Left ventricle myocardium inferior (tissue), 1 donor: ENCODE measurements around the gene GGACT. TPM values are rescaled to one million over a fixed set of nuclear protein-coding genes. Genes with fewer than 3 reads are reported as not detected.

Source experiments
- DNase-seq: peaks from one replicate; pipeline ENCODE4 v3.0.0-alpha.2; 2020
- H3K27ac ChIP-seq: fragments of 200-600 bp; replicated peaks from 2 replicates; pipeline ENCODE4 v1.8.0; 2021
- H3K27me3 ChIP-seq: fragments of 200-600 bp; 2 replicates; pipeline ENCODE4 v1.8.0; 2021; ENCODE audit warnings: low read depth
- H3K36me3 ChIP-seq: fragments of 200-600 bp; 2 replicates; pipeline ENCODE4 v1.8.0; 2021
- H3K4me1 ChIP-seq: fragments of 200-600 bp; 2 replicates; pipeline ENCODE4 v1.8.0; 2021
- H3K4me3 ChIP-seq: fragments of 200-600 bp; 2 replicates; pipeline ENCODE4 v1.8.0; 2021; ENCODE audit warnings: mild to moderate bottlenecking, moderate library complexity
- H3K9me3 ChIP-seq: fragments of 200-600 bp; replicated peaks from 2 replicates; pipeline ENCODE4 v1.8.0; 2021
- intact Hi-C: fragments of 100-400 bp; cut with micrococcal nuclease; formaldehyde crosslinking; loops from one replicate; pipeline ENCODE4 v1.11.0; 2022
- total RNA-seq: library from RNA; stranded (reverse); fragmentation: NEBNext Ultra II Directional; extraction: Animal tissue kit (Norgen Biotek cat#: 25700); gene quantifications from one replicate; pipeline ENCODE4 v1.2.1, GENCODE V29; 2021
- TF ChIP-seq, protein P1 (sequence below): fragments of 200-600 bp; IDR thresholded peaks from 2 replicates; pipeline ENCODE4 v1.8.0; 2021; ENCODE audit warnings: antibody characterized with exemption, mild to moderate bottlenecking, borderline replicate concordance
- donor health status: DM: no; HTN: yes; CAD: no; lungs with severe emphysema.

The GGACT gene
- total RNA-seq, 1 donor from 2014 or later = 1.8 TPM

DNA sequence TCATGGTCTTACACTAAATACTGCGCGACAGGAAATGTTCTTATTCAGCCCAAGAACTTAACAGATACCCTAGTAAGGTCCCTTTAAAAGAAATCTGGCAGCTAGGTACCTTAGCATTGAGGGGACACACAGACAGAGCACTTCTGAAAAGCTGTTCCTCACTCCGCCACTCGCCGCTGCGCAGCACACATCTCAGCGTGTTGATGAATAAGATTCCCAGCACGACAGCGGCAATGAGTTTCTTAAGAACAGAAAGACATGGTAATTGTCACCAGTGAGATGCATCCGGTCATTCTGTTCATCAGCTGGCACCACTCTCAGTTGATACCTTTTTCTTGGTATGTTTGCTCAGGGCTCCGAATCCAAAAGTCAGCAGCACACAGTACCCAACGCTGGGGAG lies 46.1 kb upstream of the GGACT start:
- intact Hi-C loops = no loop called here
- Histone ChIP-seq H3K4me1 (peaks cover 13% of the 10 kb centered on the region), H3K9me3 (no peaks in the 10 kb centered on the region), H3K27me3 (no peaks in the 10 kb centered on the region), H3K4me3 (no peak overlapping the region), H3K36me3 (peaks cover 58% of the 10 kb centered on the region), H3K27ac (no peak overlapping the region)
- TF ChIP-seq, protein P1, sequence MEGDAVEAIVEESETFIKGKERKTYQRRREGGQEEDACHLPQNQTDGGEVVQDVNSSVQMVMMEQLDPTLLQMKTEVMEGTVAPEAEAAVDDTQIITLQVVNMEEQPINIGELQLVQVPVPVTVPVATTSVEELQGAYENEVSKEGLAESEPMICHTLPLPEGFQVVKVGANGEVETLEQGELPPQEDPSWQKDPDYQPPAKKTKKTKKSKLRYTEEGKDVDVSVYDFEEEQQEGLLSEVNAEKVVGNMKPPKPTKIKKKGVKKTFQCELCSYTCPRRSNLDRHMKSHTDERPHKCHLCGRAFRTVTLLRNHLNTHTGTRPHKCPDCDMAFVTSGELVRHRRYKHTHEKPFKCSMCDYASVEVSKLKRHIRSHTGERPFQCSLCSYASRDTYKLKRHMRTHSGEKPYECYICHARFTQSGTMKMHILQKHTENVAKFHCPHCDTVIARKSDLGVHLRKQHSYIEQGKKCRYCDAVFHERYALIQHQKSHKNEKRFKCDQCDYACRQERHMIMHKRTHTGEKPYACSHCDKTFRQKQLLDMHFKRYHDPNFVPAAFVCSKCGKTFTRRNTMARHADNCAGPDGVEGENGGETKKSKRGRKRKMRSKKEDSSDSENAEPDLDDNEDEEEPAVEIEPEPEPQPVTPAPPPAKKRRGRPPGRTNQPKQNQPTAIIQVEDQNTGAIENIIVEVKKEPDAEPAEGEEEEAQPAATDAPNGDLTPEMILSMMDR = no peak
- DNase-seq = no peak

DNA sequence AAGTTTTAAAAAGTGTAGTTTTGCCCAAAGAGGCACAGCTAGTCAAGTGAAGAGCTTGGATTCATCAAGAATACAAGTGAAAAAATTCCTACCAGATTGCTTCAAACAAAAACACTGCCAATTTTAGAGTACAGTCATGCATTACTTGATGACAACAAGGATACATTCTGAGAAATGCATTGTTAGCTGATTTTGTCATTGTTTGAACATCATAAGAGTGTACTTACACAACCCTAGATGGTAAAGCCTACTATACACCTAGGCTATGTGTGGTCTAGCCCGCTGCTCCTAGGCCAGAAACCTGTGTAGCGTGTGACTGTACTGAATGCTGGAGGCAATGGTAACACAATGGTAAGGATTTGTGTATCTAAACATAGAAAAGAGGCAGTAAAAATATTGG lies 44.9 kb upstream of the GGACT start:
- Histone ChIP-seq H3K36me3 (peaks cover 63% of the 10 kb centered on the region), H3K4me3 (no peak overlapping the region), H3K9me3 (no peaks in the 10 kb centered on the region), H3K4me1 (peaks cover 7% of the 10 kb centered on the region), H3K27ac (no peak overlapping the region), H3K27me3 (no peaks in the 10 kb centered on the region)
- DNase-seq = no peak
- TF ChIP-seq, protein P1 = no peak
- intact Hi-C loops = no loop called here

DNA sequence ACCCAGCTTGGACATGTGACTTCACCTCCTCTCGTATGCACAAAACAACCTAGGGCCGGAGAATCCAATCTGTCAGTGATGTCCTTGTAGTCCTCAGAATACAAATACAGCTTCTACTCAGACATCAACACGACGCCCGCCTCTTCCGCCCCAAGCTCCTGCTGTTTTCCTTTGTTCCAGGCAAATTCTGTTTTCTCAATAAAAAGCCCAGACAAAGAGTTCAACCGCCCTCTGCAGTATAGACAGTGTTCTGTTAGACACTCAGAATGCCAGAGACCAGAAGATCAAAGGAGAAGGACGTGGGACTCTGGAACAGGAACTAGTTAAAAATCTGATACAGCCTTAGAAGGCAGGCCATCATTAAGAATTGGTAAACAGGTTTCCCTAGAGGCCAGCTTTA lies 42.0 kb upstream of the GGACT start:
- Histone ChIP-seq H3K27ac (no peak overlapping the region), H3K27me3 (no peaks in the 10 kb centered on the region), H3K36me3 (peaks cover 71% of the 10 kb centered on the region), H3K9me3 (no peaks in the 10 kb centered on the region), H3K4me3 (no peak overlapping the region), H3K4me1 (no peaks in the 10 kb centered on the region)
- DNase-seq = no peak
- TF ChIP-seq, protein P1 = no peak
- intact Hi-C loops = no loop called here

DNA sequence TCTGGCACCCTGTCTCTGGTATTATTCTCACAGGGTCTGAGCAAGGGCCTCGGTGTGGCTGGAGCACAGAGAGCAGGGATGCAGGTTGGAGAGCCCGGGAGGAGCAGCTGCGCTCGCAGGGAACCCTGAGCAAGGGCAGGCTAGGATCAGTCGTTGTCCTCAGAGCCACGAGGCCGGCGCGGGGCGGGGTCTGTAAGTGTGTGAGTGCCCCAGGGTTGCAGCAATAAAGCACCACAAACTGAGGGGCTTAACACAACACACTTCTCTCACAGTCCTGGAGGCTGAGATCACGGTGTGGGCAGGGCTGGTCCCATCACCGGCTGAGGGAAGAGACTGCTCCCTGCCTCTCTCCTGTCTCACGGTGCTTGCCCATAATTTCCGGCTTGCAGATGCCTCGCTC lies 38.5 kb upstream of the GGACT start:
- H3K27me3 ChIP-seq = no peaks in the 10 kb centered on the region
- no peak for DNase-seq
- intact Hi-C loops = no loop called here
- no peaks in the 10 kb centered on the region for H3K9me3 ChIP-seq
- no peaks in the 10 kb centered on the region for H3K4me1 ChIP-seq
- H3K4me3 ChIP-seq = no peak overlapping the region
- H3K36me3 ChIP-seq = peaks cover 73% of the 10 kb centered on the region
- no peak overlapping the region for H3K27ac ChIP-seq
- TF ChIP-seq, protein P1 = no peak

DNA sequence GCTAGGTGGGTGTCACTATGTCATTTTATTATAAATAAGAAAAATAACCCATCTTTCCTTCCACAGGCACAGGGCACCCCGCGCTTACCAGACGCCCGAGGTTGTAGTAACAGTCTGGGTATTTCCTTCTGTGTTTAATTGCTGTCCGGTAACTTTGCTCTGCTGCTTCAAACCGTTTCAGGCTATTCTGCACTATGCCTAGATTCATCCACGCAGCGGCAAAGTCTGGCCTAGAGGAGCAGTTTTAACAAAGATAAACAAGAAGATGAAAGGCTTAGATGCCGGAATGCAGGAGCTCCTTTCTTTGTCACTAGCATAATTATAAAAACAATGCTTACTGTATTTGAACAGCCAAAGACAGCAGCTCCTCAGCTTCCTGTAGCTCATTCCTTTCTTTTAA lies 36.9 kb upstream of the GGACT start:
- H3K36me3 ChIP-seq = peaks cover 79% of the 10 kb centered on the region
- no peaks in the 10 kb centered on the region for H3K27me3 ChIP-seq
- no peak for DNase-seq
- H3K4me1 ChIP-seq = no peaks in the 10 kb centered on the region
- intact Hi-C loops = no loop called here
- no peak overlapping the region for H3K4me3 ChIP-seq
- TF ChIP-seq, protein P1 = no peak
- H3K9me3 ChIP-seq = no peaks in the 10 kb centered on the region
- no peak overlapping the region for H3K27ac ChIP-seq

DNA sequence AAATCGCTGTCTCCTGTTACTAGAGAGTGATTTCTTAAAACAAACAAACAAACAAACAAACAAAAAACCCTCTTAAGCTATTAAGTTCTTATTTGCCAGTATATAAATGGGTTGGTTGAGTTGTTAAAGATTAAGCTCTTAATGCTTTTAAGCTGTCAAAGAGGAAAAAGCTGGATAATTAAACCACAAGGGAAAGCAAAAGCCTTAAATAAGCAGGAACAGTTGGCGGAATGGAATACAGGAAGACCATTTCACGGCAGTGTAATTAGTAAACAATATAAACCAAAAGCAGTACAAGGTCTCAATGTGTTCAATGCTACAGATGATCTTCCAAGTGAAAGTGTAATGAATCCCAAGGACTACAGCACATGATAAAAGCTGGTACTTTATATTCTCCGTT lies 32.2 kb upstream of the GGACT start:
- H3K36me3 ChIP-seq = peaks cover 47% of the 10 kb centered on the region
- DNase-seq = no peak
- H3K4me1 ChIP-seq = no peaks in the 10 kb centered on the region
- no peaks in the 10 kb centered on the region for H3K27me3 ChIP-seq
- peaks cover 5% of the 10 kb centered on the region for H3K9me3 ChIP-seq
- intact Hi-C loops = no loop called here
- TF ChIP-seq, protein P1 = no peak
- no peak overlapping the region for H3K4me3 ChIP-seq
- no peak overlapping the region for H3K27ac ChIP-seq
